Measurements from ENCODE around the gene RANBP1. TPM values are rescaled to one million over a fixed set of nuclear protein-coding genes. Genes with fewer than 3 reads are reported as not detected.

The RANBP1 gene
- total RNA-seq, 1 donor from 2014 or later, result 62.6 TPM

DNA sequence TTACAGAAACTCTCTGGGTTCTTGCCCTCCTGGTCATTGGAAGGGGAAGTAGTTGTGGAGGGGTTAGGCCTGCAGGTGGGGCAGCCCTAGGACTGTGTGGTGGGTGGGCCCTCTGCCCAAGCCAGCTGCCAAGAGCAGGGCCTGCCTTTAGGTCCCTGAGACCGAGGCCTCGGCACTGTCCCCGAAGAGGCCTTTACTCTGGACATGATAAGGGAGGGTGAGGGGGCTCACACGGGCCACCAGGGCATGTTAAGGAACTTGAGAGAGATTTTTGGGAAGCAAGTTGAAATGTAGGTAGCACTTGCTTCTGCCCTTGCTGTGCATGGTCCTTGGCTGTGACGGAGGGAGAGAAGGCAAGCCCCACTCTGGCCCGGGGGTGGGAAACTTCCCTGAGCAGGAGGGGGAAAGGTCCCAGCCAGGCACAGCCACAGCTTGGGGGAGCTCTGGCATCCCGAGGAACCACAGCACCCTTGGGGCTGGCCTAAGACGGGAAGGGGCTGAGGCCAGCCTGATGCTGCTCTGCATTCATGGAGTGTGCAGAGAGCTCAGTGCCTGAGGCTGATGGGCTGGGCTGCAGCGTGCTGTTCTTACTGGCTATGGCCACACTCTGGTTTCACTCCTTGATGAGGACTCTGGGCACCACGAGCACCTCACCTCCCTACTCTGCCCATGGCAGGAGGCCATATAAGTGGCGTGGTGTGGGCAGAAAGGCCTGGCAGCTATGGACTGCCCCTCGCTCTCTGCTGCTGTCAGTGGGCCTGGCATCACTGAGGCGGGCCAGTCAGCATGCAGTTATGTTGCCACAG lies 7.8 kb upstream of the RANBP1 start:
- no peak for DNase-seq (ENCODE audit: low spot score)

GRCh38 chr22:20108757-20109230 lies 7.1 kb upstream of the RANBP1 start:
- no peak for DNase-seq (ENCODE audit: low spot score)

DNA sequence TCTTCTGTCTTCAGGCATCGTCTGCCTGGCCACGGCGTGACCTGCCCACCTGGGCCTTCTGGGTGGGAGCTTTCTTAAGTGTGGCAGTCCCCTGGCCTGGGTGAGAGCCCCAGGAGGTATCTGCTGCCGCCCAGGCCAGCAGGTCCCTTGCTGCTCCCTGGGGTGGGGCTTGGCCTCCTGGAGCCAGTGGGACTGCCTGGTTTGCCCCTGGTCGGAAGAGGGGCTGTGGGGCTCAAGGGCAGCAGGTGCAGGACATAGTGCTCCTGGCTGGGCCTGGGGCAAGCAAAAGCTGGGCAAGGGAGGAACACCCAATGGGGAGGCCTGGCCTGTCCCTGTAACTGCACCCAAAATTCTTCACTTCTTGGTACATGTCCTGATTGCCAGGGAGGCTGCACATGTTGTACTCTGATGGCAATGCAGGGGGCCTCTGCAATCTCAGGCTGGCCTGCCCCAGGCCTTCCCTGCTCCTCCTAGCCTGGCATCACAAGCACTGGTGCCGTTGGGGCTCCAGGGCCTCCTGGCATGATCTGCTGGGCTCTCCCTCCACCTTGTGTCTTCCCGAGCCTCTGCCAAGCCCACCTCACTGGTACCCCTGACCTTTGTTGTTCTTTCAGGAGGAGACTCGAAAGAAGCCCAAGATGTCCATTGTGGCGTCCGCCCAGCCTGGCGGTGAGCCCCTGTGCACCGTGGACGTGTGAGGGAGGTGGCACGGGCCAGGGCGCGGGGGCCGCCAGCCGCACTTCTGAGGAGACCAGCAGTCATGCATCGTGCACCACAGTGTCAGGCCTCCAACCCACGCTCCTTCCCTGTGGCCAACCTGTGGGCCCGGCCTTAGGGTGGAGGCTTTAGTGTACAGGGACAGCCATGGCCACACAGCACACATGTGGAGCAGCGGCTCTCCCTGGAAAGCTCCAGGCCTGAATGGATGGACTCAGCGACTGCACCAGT lies 6.2 kb upstream of the RANBP1 start:
- DNase-seq (ENCODE audit: low spot score), result no peak

DNA sequence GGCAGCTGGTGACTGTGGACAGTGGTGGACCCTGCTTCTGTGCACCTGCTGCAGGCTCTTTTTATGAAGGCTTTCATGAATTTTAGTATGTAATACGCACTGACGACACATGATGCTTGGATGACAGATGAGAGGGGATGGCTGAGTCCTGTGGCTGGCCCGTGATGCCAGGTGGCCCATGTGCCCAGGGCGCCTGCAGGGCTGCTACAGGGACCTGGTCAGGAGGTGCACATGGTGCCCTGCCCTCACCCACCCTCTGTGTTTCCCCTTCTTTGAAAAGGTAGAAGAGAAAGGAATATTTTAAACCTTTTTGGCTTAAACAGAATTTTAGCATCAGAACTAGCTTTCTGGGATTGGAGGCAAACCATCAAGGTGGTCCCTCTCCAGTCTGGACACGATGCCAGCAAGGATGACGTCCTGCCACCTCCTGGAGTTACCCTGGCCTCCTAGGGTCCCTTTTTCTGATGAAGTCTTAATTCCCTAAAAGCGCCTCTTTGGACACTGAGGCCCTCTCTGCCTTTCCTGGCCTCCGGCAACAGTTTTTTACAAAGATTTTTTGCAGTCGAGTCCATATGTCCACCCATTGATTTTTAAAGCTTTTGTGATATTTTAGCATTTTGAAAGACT lies 5.4 kb upstream of the RANBP1 start:
- no peak for DNase-seq (ENCODE audit: low spot score)

GRCh38 chr22:20111045-20111688 lies 4.7 kb upstream of the RANBP1 start:
- DNase-seq (ENCODE audit: low spot score), result no peak

DNA sequence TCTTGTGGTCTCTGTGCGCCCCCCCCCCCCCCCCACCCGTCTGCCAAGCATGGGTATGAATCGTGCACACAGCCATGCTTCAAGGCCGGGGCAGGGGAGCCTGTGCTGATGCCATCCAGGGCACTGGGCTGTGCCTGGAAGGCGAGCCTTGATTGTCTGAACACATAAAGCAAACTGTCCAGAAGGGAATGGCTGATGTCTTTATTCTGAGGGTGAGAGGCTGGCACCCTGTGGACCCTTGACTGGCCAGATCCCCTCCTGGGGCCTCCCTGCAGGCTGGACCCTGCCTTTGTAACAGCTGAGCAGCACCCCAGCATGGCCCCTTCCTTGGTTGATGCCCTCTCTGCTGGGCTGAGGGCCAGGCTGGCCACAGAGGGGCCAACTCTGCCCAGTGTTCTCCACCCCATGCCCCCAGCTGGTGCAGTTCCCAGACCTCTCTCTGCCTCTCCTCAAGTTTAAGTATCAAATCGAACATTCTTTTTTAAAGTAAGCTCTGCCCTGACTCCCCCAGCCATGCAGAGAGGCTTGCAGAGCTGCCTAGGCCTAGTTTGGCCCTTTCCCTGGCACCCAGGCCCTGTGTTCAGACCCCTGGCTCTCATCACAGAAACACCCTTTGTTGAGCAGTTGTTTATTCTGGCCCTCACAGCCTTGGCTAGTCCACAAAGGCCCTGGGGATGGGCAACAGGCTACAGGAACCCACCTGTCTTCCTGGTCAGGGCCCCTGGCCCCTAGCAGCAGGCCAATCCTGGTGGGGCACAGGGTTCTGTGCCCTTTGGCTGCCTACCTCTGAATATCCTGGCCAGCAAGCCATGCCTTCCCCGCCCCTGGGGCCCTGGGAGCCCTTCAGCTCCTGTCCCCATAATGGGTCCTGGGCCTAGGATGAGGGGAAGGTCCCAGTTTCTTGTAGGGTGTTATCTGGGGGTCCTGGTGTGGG lies 3.9 kb upstream of the RANBP1 start:
- DNase-seq (ENCODE audit: low spot score), result no peak

DNA sequence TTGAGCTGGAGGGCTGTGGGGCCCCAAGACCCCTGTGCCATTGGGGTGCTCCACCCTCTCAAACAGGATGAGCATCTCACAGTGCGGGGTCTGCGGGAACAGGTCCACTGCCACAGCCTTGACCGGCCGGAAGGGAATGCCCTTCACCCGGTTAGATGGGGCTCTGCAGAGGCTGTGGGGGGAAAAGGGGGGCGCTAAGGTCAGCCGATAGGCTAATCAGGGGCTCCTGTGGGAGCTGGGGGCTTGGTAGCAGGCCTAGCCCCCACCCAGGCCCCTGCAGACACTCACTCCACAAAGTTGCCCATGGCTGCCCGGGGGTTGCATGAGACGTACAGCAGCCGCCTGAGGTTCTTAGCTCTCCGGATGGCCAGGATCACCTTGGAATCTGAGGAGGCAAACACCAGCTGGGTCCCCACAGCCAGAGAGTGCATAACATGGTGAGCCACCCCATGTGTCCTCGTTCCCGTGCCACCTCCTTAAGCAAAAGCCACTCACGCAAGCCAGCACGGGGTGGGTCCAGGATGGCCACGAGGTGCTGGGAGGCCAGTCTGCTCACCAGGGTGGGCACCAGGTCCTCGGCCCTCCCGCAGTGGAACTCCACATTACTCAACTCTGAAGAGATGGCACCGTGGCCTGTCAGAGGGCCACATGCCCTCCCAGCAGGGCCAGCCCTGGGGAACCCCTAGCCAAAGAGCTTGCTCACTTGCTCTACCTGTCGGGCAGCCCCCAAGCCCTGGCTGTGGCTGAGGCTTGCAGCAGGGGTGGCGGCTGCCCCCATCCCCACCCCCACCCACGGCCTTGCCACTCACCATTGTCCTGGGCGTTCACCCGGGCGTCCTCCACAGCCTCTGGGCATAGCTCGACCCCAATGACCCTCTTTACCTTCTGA lies 3.0 kb upstream of the RANBP1 start:
- DNase-seq (ENCODE audit: low spot score), result no peak

GRCh38 chr22:20113551-20114310 lies 2.2 kb upstream of the RANBP1 start:
- DNase-seq (ENCODE audit: low spot score), result no peak

DNA sequence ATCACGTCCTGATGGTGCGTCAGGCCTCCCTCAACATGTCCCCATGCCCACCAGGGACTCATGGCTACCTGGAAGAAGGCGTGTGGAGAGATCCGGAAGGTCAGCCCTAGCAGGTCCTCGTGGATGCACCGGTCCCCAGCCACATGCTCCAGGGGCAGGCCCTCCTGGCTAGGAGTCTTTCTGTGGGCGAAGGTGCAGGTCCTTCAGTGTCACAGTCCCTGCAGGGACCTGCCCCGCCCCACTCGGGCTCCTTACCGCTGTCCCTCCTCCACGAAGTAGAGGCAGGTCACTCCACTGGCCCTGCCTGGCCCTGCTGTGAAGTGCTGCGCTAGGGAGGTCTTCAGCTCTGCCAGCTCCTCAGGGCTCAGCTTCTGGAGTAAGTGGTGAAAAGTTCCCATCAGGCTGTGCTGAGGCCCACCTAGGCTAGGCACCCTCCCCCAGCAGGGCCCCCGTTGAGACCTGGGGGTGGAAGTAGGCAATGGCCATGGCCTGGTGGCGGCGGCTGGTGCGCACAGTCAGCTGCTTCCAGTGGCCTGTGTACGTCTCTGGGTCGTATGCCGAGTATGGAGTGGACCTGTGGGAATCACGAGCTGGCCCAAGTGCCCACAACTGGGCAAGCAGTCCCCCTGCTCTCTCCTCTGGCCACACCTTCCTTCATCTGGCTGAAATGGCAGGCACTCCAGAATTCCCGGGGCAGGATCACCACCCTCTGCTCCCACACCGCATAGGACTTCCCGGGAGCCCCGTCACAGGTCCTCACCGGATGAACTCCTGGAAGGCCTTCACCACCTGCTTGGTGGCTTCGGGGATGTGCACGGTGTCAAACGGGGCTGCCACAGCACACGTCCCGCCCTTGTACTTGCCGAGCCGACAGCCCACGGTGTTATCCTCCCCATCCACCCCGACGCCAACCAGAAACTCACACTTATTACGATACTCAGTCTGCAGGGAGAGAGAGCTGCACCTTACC lies 1.1 kb upstream of the RANBP1 start:
- DNase-seq (ENCODE audit: low spot score), result no peak

DNA sequence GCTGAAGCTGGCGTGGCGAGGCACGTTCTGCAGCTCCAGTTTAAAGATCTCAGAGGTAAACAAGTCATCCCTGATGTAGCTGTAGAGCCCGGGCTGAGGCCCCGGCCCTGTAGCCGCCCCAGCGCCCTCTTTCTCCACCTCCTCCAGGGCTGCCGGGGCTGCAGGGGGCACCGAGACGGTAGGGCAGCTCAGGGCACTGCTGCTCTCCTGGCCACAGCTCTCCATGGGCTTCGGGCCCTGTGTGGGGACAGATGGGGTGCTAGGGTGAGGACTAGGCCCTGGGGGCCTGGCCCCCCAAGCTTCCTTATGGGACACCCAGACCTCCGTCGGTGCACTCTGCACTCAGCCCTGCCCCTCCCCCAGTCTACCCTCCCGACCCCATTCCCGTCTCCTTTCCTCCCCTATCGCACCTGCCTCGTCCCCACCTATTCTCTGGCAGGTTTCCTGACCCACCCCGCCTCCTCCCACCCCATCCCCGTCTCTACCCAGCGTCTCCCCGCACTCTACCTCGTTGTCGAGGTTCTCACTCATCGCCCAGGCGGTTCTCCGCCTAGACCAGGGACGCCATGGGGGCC lies 559 bp downstream of the RANBP1 start:
- DNase-seq (ENCODE audit: low spot score), result no peak

DNA sequence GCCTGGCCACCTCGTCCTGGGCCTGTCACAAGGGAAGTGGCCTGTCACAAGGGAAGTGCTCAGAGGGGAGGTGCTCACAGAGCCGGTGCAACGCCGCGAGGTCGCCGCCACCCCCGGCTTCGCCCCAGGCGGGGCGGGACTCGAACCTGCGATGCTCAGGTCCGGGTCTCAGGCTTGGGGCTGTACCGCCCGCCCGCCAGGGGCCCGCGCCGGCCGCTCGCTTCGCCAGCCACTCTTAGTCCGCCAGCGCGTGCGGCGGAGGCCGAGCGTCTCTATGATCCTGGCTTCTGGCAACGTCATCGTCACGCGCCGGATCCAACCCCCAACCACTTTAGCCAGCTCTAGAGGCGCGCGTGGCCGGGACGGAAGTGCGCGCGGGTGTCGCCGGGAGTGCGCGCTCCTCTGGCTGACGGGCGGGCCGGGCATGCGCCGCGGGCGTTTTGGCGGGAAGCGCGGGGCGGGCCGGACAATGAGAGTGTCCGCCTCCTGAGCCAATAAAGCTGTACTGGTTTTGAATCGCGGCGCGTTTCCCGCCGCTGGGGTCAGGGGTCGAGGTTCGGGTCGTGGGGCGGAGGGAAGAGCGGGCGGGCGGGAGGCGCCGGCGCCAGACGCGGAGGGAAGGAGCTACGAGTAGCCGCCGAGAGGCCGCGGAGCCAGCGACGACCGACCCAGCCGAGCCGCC lies 1.2 kb downstream of the RANBP1 start, which contains the start of gene TRMT2A:
TSS of gene TRMT2A (minus strand) at position 276 of the 682 bp plus-strand sequence. CDS start 320 bp downstream, outside the sequence.
- DNase-seq (ENCODE audit: low spot score), result peak; percentile 99

DNA sequence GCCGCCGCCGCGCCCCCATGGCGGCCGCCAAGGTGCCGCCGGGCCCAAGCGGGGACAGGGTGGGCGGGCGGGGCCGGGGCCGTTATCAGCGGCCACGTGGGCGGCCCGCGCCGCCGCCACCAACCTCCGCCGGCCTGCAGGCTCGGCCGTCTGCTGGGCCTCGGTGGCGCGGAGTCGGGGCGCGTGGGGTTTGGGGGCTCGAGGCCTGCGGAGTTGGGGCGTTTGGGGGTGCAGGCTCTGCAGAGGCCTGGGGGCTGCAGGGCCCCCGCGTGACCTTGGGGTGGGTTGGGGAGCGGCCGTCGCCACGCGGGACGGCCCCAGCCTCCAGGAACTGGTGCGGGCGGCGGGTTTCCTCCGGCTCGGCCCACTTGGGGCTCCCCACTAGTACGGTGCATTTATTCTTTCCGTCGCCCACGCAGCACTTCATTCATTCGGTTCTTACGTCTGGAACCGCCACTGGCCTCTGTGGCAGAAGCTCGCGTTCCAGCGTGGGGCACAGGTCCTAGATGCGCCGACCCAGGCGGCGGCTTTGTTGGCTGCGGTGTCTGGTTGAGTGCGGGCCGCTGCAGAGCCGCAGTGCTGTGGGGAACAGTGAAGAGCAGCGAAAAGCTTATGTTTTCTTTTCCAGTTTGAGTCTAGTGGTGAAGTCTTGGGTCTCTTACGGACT lies 1.9 kb downstream of the RANBP1 start:
- DNase-seq (ENCODE audit: low spot score), result peak; percentile 22

DNA sequence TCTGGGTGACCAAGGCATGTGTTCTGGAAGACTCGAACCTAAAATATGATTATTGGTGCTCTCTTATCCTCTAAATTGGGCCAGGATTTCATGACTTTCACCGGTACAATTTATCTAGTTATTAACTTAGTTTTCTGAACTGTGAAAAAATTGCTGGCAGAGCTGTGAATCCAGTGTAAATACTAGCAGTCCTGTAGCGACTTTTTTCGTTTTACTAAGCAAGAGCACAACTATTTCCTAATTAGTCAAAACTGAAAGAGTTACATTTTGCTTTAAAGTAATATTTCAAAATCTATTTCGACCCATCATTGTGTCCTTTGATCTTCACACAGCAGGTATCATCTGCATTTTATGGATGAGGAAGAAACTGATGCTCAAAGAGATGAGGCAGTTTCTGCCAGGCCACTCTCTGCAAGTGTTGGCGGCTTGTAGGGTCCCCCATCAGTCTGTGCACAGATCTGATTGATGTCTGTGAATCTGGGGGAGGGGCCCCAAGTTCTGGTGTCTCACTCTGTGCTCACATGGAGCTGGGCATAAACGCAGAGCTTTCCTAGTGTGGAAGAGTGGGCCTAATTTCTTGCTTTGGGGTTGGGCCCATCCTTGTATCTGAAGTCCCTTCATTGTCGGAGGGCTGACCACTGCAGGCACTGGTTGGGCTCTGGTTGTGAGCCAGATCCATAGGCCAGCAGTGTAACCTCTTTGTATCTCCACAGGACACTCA lies 2.6 kb downstream of the RANBP1 start:
- no peak for DNase-seq (ENCODE audit: low spot score)

GRCh38 chr22:20121856-20122415 lies 6.0 kb downstream of the RANBP1 start:
- no peak for DNase-seq (ENCODE audit: low spot score)

Data from mucosa of gallbladder (tissue), 1 donor.